ENCODE data around the gene CREG2. TPM values are rescaled to one million over a fixed set of nuclear protein-coding genes. Genes with fewer than 3 reads are reported as not detected.
"Not testable (repeated sequence)": the region's sequence is repeated elsewhere in the genome, so short reads cannot be mapped to it uniquely, and the experiment has no call there.

The CREG2 gene
- total and polyA plus RNA-seq, 4 experiments from 2014 or later = 0.32 TPM; not detected in 3

DNA sequence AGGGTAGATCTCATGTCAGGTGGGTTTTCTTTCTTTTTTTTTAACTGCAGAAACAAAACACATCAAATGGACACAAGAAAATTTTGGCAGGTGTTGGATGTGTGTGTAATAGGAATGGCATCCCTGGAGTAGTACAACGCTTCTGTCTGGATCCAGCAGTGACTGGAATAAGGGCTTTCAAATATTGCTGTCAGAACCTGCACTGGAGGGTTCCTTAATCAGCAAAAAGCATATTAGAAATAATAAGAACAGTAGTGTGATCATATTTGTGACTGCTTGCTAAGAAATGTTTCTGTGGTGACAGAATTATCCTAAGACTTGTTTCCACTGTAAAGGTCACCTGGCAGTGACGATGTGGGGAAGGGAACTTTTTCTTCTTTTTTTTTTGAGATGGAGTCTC is 30.8 kb downstream of the CREG2 start:
- Histone ChIP-seq H3K4me3 (ENCODE audit: low read length in 2 of 2) (no peak overlapping the region), H3K27me3 (ENCODE audit: insufficient read depth, low read length) (no peaks in the 10 kb centered on the region), H3K27ac (ENCODE audit: low read depth, low read length) (no peak overlapping the region), H3K9me3 (ENCODE audit: control insufficient read depth in 1 of 2, low read length in 2 of 2) (no peaks in the 10 kb centered on the region), H3K4me1 (ENCODE audit: insufficient read depth, low read length) (peaks cover 16% of the 10 kb centered on the region), H3K36me3 (ENCODE audit: insufficient read depth, low read length) (no peaks in the 10 kb centered on the region)
- DNase-seq = no peak
- H3K4me1 Mint-ChIP-seq = peaks cover 12 to 29% (median 18%) of the 10 kb centered on the region in 4 donors
- no peaks in the 10 kb centered on the region for H3K27me3 Mint-ChIP-seq
- no peak overlapping the region for H3K27ac Mint-ChIP-seq
- no peak overlapping the region for H3K4me3 Mint-ChIP-seq
- intact Hi-C loops (cut with micrococcal nuclease) = no loop called here
- POLR2A ChIA-PET (ENCODE audit: partially characterized antibody) = no interaction called here
- CTCF ChIA-PET (ENCODE audit: partially characterized antibody) = interaction anchor here (1.6 kb wide), 1 partner anchor 20 kb away, joined by 4 read pairs; no protein-coding TSS in a partner anchor
- H3K9me3 Mint-ChIP-seq = no peaks in the 10 kb centered on the region
- no peaks in the 10 kb centered on the region for H3K36me3 Mint-ChIP-seq

GRCh38 chr2:101356055-101356454 is 31.2 kb downstream of the CREG2 start:
- Histone ChIP-seq H3K4me1 (ENCODE audit: insufficient read depth, low read length) (peaks cover 12% of the 10 kb centered on the region), H3K27me3 (ENCODE audit: insufficient read depth, low read length) (no peaks in the 10 kb centered on the region), H3K4me3 (ENCODE audit: low read length in 2 of 2) (no peak overlapping the region), H3K27ac (ENCODE audit: low read depth, low read length) (no peak overlapping the region), H3K9me3 (ENCODE audit: control insufficient read depth in 1 of 2, low read length in 2 of 2) (no peaks in the 10 kb centered on the region), H3K36me3 (ENCODE audit: insufficient read depth, low read length) (no peaks in the 10 kb centered on the region)
- H3K9me3 Mint-ChIP-seq = no peaks in the 10 kb centered on the region
- no peaks in the 10 kb centered on the region for H3K27me3 Mint-ChIP-seq
- peaks cover 7 to 24% (median 14%) of the 10 kb centered on the region in 4 donors for H3K4me1 Mint-ChIP-seq
- DNase-seq = no peak
- H3K36me3 Mint-ChIP-seq = no peaks in the 10 kb centered on the region
- intact Hi-C loops (cut with micrococcal nuclease) = no loop called here
- H3K4me3 Mint-ChIP-seq = no peak overlapping the region
- ChIA-PET POLR2A (ENCODE audit: partially characterized antibody) (no interaction called here), CTCF (ENCODE audit: partially characterized antibody) (interaction anchor here (1.6 to 2.5 kb wide), 2 partner anchors 14 to 20 kb away, joined by 4 to 14 read pairs; no protein-coding TSS in a partner anchor)
- H3K27ac Mint-ChIP-seq = peak overlapping the region in 1 of 7 donors; percentile 22

DNA sequence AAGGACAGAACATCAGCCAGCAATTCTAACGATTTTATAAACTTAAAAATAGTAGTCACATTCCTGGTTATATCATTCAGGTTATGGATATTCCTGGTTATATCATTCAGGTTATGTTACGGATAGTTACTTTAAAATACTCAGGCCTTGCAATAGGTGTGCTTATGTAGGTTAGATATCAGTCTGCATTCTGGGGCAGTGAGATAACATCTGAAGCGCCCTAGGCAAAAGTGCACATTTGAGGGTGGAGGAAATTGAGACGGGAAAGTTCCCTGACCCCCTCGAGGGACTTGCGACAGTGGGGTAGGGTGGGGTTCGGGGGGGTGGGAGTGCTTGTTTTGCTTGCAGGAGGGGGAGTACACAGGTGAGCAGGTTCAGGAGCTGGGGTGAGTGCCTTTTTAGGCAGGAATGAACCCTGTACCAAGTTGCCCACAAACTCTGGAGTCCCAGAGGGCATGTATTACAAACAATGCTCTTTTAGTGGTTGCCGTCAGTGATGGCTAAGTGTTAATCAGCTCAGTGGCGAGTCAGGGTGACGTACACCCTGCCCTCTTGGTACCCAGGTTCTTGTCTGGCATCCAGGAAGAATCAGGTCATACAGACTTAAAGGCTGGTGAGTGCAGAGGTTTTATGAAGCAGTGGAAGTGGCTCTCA is 31.8 kb downstream of the CREG2 start:
- Histone ChIP-seq H3K4me1 (ENCODE audit: insufficient read depth, low read length) (peaks cover 11% of the 10 kb centered on the region), H3K27me3 (ENCODE audit: insufficient read depth, low read length) (no peaks in the 10 kb centered on the region), H3K27ac (ENCODE audit: low read depth, low read length) (no peak overlapping the region), H3K9me3 (ENCODE audit: control insufficient read depth in 1 of 2, low read length in 2 of 2) (no peaks in the 10 kb centered on the region), H3K4me3 (ENCODE audit: low read length in 2 of 2) (no peak overlapping the region), H3K36me3 (ENCODE audit: insufficient read depth, low read length) (no peaks in the 10 kb centered on the region)
- DNase-seq = no peak
- peaks cover 7 to 27% (median 12%) of the 10 kb centered on the region in 4 donors for H3K4me1 Mint-ChIP-seq
- intact Hi-C loops (cut with micrococcal nuclease) = no loop called here
- ChIA-PET POLR2A (ENCODE audit: partially characterized antibody) (interaction anchor here (1.1 kb wide), 1 partner anchor 47 kb away, joined by 3 read pairs; the partner anchor contains the start of gene RNF149), CTCF (ENCODE audit: partially characterized antibody) (interaction anchor here (1.1 to 2.5 kb wide), 3 partner anchors 13 to 61 kb away, joined by 3 to 14 read pairs (median 4); no protein-coding TSS in a partner anchor)
- peak overlapping the region in 2 of 7 donors; percentile 22 to 44 for H3K27ac Mint-ChIP-seq
- H3K27me3 Mint-ChIP-seq = no peaks in the 10 kb centered on the region
- H3K36me3 Mint-ChIP-seq = no peaks in the 10 kb centered on the region
- no peak overlapping the region for H3K4me3 Mint-ChIP-seq
- H3K9me3 Mint-ChIP-seq = no peaks in the 10 kb centered on the region

- DNase-seq = no peak
- no peaks in the 10 kb centered on the region for H3K9me3 Mint-ChIP-seq
- no peaks in the 10 kb centered on the region for H3K27me3 Mint-ChIP-seq
- H3K9me3 ChIP-seq (ENCODE audit: control insufficient read depth in 1 of 2, low read length in 2 of 2) = no peaks in the 10 kb centered on the region
- no peaks in the 10 kb centered on the region for H3K36me3 Mint-ChIP-seq
- H3K27ac Mint-ChIP-seq = peak overlapping the region in 1 of 7 donors; percentile 15
- CTCF ChIA-PET (ENCODE audit: partially characterized antibody) = interaction anchor here (0.8 to 2.5 kb wide), 6 partner anchors 12 to 62 kb away, joined by 3 to 14 read pairs (median 4); no protein-coding TSS in a partner anchor
- intact Hi-C loops (cut with micrococcal nuclease) = no loop called here
- peaks cover 12% of the 10 kb centered on the region for H3K4me1 ChIP-seq (ENCODE audit: insufficient read depth, low read length)
- POLR2A ChIA-PET (ENCODE audit: partially characterized antibody) = interaction anchor here (1.1 kb wide), 2 partner anchors 46 to 101 kb away, joined by 3 read pairs; partner anchors contain the start of gene RNF149
- H3K27ac ChIP-seq (ENCODE audit: low read depth, low read length) = no peak overlapping the region
- H3K4me3 ChIP-seq (ENCODE audit: low read length in 2 of 2) = no peak overlapping the region
- H3K27me3 ChIP-seq (ENCODE audit: insufficient read depth, low read length) = no peaks in the 10 kb centered on the region
- H3K4me1 Mint-ChIP-seq = peaks cover 7 to 23% (median 10%) of the 10 kb centered on the region in 4 donors
- no peaks in the 10 kb centered on the region for H3K36me3 ChIP-seq (ENCODE audit: insufficient read depth, low read length)
- no peak overlapping the region for H3K4me3 Mint-ChIP-seq
These were observed 32.6 kb downstream of the CREG2 start for GRCh38 chr2:101354420-101355311.

DNA sequence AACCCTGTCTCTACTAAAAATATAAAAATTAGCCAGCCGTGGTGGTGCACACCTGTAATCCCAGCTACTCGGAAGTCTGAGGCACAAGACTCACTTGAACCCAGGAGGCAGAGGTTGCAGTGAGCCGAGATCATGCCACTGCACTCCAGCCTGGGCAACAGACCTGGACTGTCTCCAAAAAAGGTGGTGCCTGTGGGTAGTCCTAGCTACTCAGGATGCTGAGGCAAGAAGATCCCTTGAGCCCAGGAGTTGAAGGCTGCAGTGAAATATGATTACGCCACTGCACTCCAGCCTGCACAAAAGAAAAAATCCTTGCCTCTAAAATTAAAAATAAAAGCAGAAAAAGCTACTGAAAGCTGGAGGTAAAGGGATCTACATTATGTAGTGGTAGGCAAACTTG is 34.7 kb downstream of the CREG2 start:
- H3K4me3 ChIP-seq (ENCODE audit: low read length in 2 of 2); H3K9me3 Mint-ChIP-seq; H3K27ac Mint-ChIP-seq; DNase-seq; H3K36me3 Mint-ChIP-seq; intact Hi-C loops (cut with micrococcal nuclease); H3K27ac ChIP-seq (ENCODE audit: low read depth, low read length); H3K9me3 ChIP-seq (ENCODE audit: control insufficient read depth in 1 of 2, low read length in 2 of 2); H3K36me3 ChIP-seq (ENCODE audit: insufficient read depth, low read length); H3K27me3 Mint-ChIP-seq; H3K4me3 Mint-ChIP-seq; H3K27me3 ChIP-seq (ENCODE audit: insufficient read depth, low read length): not testable (repeated sequence)
- peaks cover 7 to 23% (median 9%) of the 10 kb centered on the region in 4 donors for H3K4me1 Mint-ChIP-seq
- POLR2A ChIA-PET (ENCODE audit: partially characterized antibody) = interaction anchor here (0.9 to 1.3 kb wide), 2 partner anchors 9 to 41 kb away, joined by 3 to 4 read pairs; no protein-coding TSS in a partner anchor
- CTCF ChIA-PET (ENCODE audit: partially characterized antibody) = interaction anchor here (0.8 to 1.2 kb wide), 4 partner anchors 9 to 29 kb away, joined by 3 to 4 read pairs (median 3); no protein-coding TSS in a partner anchor
- H3K4me1 ChIP-seq (ENCODE audit: insufficient read depth, low read length) = peaks cover 12% of the 10 kb centered on the region

DNA sequence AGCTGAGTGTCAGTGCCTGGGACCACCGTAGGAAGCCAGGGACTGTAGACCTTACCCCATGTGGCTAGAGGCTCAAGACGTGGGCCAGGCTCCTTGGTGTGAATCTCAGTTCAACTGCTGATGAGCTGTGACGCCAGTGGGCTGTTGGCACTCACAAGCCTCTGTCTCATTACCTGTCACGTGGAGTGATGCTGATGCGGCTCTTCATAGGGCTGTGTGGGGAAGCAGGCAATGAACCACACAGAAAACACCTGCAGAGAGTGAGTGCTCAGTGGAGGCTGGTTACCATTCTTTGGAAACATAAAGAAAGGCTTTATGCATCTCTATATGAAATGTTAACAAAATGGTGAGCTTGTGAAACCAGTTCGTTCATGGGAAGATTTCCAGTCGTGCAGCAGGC is 36.1 kb downstream of the CREG2 start:
- POLR2A ChIA-PET (ENCODE audit: partially characterized antibody) = interaction anchor here (1.3 to 4.0 kb wide), 5 partner anchors 8 to 36 kb away, joined by 3 to 41 read pairs (median 5); partner anchors contain the start of gene CREG2
- CTCF ChIA-PET (ENCODE audit: partially characterized antibody) = interaction anchor here (1.0 to 4.9 kb wide), 6 partner anchors 10 to 67 kb away, joined by 3 to 112 read pairs (median 16); partner anchors contain the start of gene CREG2

More for the DNA sequence above, 36.1 kb downstream of the CREG2 start:
- Mint-ChIP-seq H3K4me3 (no peak overlapping the region), H3K9me3 (no peaks in the 10 kb centered on the region), H3K36me3 (no peaks in the 10 kb centered on the region), H3K27ac (no peak overlapping the region), H3K4me1 (peaks cover 7 to 20% (median 9%) of the 10 kb centered on the region in 4 donors), H3K27me3 (no peaks in the 10 kb centered on the region)
- Histone ChIP-seq H3K27me3 (ENCODE audit: insufficient read depth, low read length) (no peaks in the 10 kb centered on the region), H3K4me3 (ENCODE audit: low read length in 2 of 2) (no peak overlapping the region), H3K36me3 (ENCODE audit: insufficient read depth, low read length) (no peaks in the 10 kb centered on the region), H3K27ac (ENCODE audit: low read depth, low read length) (no peak overlapping the region), H3K9me3 (ENCODE audit: control insufficient read depth in 1 of 2, low read length in 2 of 2) (no peaks in the 10 kb centered on the region), H3K4me1 (ENCODE audit: insufficient read depth, low read length) (peaks cover 12% of the 10 kb centered on the region)
- no peak for DNase-seq
- intact Hi-C loops (cut with micrococcal nuclease) = no loop called here

Data from CD4-positive, alpha-beta memory T cell (primary cell).